GM12878 (cell line): ENCODE measurements around the gene ADAP1. TPM values are rescaled to one million over a fixed set of nuclear protein-coding genes. Genes with fewer than 3 reads are reported as not detected.
A peak's percentile ranks its signal among the peaks of the same experiment; 100 is the strongest.

ENCODE experiments used
- CEBPZ ChIP-seq: fragments of 150-350 bp; IDR thresholded peaks from 2 replicates; pipeline ENCODE4 v1.6.1; 2016; ENCODE audit warnings: low read depth, low read length
- CHD4 ChIP-seq: fragments of 200-600 bp; sonication (generic); IDR thresholded peaks from 2 replicates; pipeline ENCODE4 v1.6.1; 2016; ENCODE audit warnings: mild to moderate bottlenecking
- CREB1 ChIP-seq: IDR thresholded peaks from 2 replicates; pipeline ENCODE4 v1.6.1; 2012; ENCODE audit warnings: low read depth, mild to moderate bottlenecking, inconsistent platforms
- CREM ChIP-seq: IDR thresholded peaks from 2 replicates; pipeline ENCODE4 v1.6.1; 2014; ENCODE audit warnings: antibody characterized with exemption, low read depth
- ESRRA ChIP-seq: IDR thresholded peaks from 2 replicates; pipeline ENCODE4 v1.6.1; 2012; ENCODE audit warnings: mild to moderate bottlenecking, low read length, improper control_type of control experiment
- FOXM1 ChIP-seq: IDR thresholded peaks from 2 replicates; pipeline ENCODE4 v1.6.1; 2012; ENCODE audit warnings: low read depth, mild to moderate bottlenecking, inconsistent platforms, low read length, moderate library complexity
- GATAD2B ChIP-seq: fragments of 450-650 bp; conservative IDR thresholded peaks from 2 replicates; pipeline ENCODE4 v1.6.1; 2017; ENCODE audit warnings: low read depth, mild to moderate bottlenecking, moderate library complexity
- HCFC1 ChIP-seq: fragments of 150-350 bp; IDR thresholded peaks from 2 replicates; pipeline ENCODE4 v1.6.1; 2014; ENCODE audit warnings: low read length
- IRF5 ChIP-seq: fragments of 450-650 bp; IDR thresholded peaks from 2 replicates; pipeline ENCODE4 v1.6.1; 2017; ENCODE audit warnings: borderline replicate concordance
- JUND ChIP-seq: IDR thresholded peaks from 2 replicates; pipeline ENCODE4 v1.6.1; 2012; ENCODE audit warnings: low read depth, mild to moderate bottlenecking, low read length, improper control_type of control experiment, moderate library complexity
- LARP7 ChIP-seq: fragments of 450-650 bp; IDR thresholded peaks from 2 replicates; pipeline ENCODE4 v1.6.1; 2017; ENCODE audit warnings: mild to moderate bottlenecking
- MXI1 ChIP-seq: fragments of 150-350 bp; IDR thresholded peaks from 2 replicates; pipeline ENCODE4 v1.6.1; 2011; ENCODE audit warnings: low read depth, mild to moderate bottlenecking, inconsistent platforms, low read length, improper control_type of control experiment
- NKRF ChIP-seq: fragments of 450-650 bp; conservative IDR thresholded peaks from 2 replicates; pipeline ENCODE4 v1.6.1; 2017; ENCODE audit warnings: mild to moderate bottlenecking, moderate library complexity
- PAX8 ChIP-seq: fragments of 450-650 bp; IDR thresholded peaks from 2 replicates; pipeline ENCODE4 v1.6.1; 2017; ENCODE audit warnings: mild to moderate bottlenecking, moderate library complexity
- PML ChIP-seq: IDR thresholded peaks from 2 replicates; pipeline ENCODE4 v1.6.1; 2012; ENCODE audit warnings: low read length, inconsistent platforms
- POLR2A ChIP-seq: IDR thresholded peaks from 2 replicates; pipeline ENCODE4 v1.6.1; 2011; ENCODE audit warnings: low read depth, mild to moderate bottlenecking, low read length
- POU2F2 ChIP-seq: IDR thresholded peaks from 3 replicates; pipeline ENCODE4 v1.6.1; 2011; ENCODE audit warnings: low read depth, mild to moderate bottlenecking, low read length, borderline replicate concordance
- RELA ChIP-seq: fragments of 450-650 bp; IDR thresholded peaks from 2 replicates; pipeline ENCODE4 v1.8.0; 2014; ENCODE audit warnings: borderline replicate concordance; ENCODE audit not compliant: partially characterized antibody
- RUNX3 ChIP-seq: IDR thresholded peaks from 2 replicates; pipeline ENCODE4 v1.6.1; 2012; ENCODE audit warnings: low read length, inconsistent platforms
- SMARCA5 ChIP-seq: fragments of 450-650 bp; IDR thresholded peaks from 2 replicates; pipeline ENCODE4 v1.6.1; 2017; ENCODE audit warnings: mild to moderate bottlenecking
- SP1 ChIP-seq: IDR thresholded peaks from one replicate; pipeline ENCODE4 v1.6.1; 2011; ENCODE audit warnings: low read depth, low read length
- SUZ12 ChIP-seq: fragments of 200-600 bp; sonication (generic); IDR thresholded peaks from one replicate; pipeline ENCODE4 v1.6.1; 2018; ENCODE audit warnings: antibody characterized with exemption, mild to moderate bottlenecking; ENCODE audit not compliant: unreplicated experiment
- TAF1 ChIP-seq: IDR thresholded peaks from 2 replicates; pipeline ENCODE4 v1.6.1; 2011; ENCODE audit warnings: mild to moderate bottlenecking, low read depth, low read length, borderline replicate concordance
- TBL1XR1 ChIP-seq: IDR thresholded peaks from 2 replicates; pipeline ENCODE4 v1.6.1; 2012; ENCODE audit warnings: low read depth, low read length, improper control_type of control experiment
- YBX1 ChIP-seq: fragments of 450-650 bp; IDR thresholded peaks from 2 replicates; pipeline ENCODE4 v1.6.1; 2016; ENCODE audit warnings: antibody characterized with exemption
- polyA plus RNA-seq, 11 experiments: library from polyadenylated mRNA; depleted of rRNA in 4 of 11; unstranded in 6 of 11; stranded (reverse) in 5 of 11; fragments of >200 nt; fragmentation: Nextera tagmentation in 4 of 11; fragmentation: Illumina TruSeq in 1 of 11; extraction: Ambion mirVana in 4 of 11; extraction: Trizol in 1 of 11; gene quantifications; 1 replicate in 1 of 11; 2 replicates in 10 of 11; pipeline versions ENCODE4 v1.2.1 to v1.2.3, GENCODE V29; 2011 to 2016; ENCODE audit warnings: inconsistent platforms in 2 of 11, missing spikeins in 2 of 11, low read depth in 1 of 11
- total RNA-seq, 4 experiments: library from RNA; depleted of rRNA in 3 of 4; stranded (reverse); fragments of >200 nt in 3 of 4; fragmentation: Illumina TruSeq in 1 of 4; extraction: Trizol in 1 of 4; gene quantifications; 2 replicates each; pipeline versions ENCODE4 v1.2.1 to v1.2.3, GENCODE V29; 2013 to 2021

ADAP1 gene
- total and polyA plus RNA-seq, 10 of the 15 experiments (the other 5 are each of a cell fraction or from before 2014, with no cell fraction given): 0.22 to 44.2 (median 22.0) TPM; not detected in 1

- TF ChIP-seq NKRF: peak; percentile 87
- TF ChIP-seq TBL1XR1: peak; percentile 70; the same call in 1 of the 2 replicates
- TF ChIP-seq HCFC1: peak; percentile 72
- TF ChIP-seq POLR2A: peak; percentile 92
- peak; percentile 51 for TF ChIP-seq RUNX3
- TF ChIP-seq FOXM1: no peak
- TF ChIP-seq LARP7: peak; percentile 97
- TF ChIP-seq SP1: peak; percentile 81
- no peak for TF ChIP-seq PAX8
- no peak for TF ChIP-seq PML
- TF ChIP-seq TAF1: peak; percentile 69
- TF ChIP-seq CHD4: no peak
- peak; percentile 74 for TF ChIP-seq MXI1
- no peak for TF ChIP-seq IRF5
- TF ChIP-seq CEBPZ: no peak
- peak; percentile 92 for TF ChIP-seq GATAD2B
- no peak for TF ChIP-seq SUZ12
- no peak for TF ChIP-seq JUND
- TF ChIP-seq ESRRA: no peak
- peak; percentile 87 for TF ChIP-seq SMARCA5
- peak; percentile 48; the same call in 1 of the 3 replicates for TF ChIP-seq POU2F2
- TF ChIP-seq YBX1: no peak
- TF ChIP-seq CREM: peak; percentile 88
- TF ChIP-seq CREB1: peak; percentile 75; the same call in 1 of the 2 replicates
- peak; percentile 97 for TF ChIP-seq RELA
Measured at GRCh38 chr7:876077-876971, 78.2 kb downstream of the ADAP1 start, which contains the start of gene GET4 (continued).
